ENCODE measurements around the gene ALPG.
"Not testable (repeated sequence)": the region's sequence is repeated elsewhere in the genome, so short reads cannot be mapped to it uniquely, and the experiment has no call there.

Gene ALPG

DNA sequence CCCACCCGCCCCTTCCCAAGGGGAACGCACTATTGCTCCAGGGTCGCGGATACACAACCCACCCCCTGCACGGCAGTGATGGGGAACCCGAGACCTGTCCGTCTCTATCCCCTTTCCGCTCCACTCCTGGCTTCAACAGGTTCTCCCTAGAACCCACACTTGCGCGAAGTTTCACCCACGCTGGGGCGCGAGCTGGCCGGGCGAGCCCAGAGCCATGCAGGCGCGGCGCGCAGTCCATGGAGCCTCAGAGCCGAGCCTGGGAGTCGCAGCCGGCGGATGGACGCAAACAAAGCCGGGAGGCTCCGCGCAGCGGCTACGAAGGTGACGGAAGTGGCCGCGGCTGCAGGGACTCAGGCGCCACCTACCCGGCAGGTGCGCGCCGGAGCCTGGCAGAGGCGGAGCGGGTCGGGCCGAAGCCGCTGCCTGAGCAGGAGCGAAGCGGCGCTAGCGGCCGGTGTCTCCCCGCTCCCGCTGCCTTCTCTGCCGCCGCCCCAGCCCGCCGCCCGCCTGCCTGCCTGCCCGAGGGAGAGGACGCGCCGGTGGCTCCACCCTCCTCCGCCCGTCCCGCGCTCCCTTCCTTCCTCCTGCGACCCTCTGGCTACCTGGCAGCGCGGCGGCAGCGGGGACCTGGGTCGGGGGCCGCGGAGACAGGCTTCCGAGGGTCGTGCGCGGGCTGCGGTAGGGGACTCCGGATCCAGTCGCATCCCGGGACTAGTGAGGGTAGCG is 14.0 kb downstream of the ALPG start:
- DNase-seq (ENCODE audit: low read depth): no peak

DNA sequence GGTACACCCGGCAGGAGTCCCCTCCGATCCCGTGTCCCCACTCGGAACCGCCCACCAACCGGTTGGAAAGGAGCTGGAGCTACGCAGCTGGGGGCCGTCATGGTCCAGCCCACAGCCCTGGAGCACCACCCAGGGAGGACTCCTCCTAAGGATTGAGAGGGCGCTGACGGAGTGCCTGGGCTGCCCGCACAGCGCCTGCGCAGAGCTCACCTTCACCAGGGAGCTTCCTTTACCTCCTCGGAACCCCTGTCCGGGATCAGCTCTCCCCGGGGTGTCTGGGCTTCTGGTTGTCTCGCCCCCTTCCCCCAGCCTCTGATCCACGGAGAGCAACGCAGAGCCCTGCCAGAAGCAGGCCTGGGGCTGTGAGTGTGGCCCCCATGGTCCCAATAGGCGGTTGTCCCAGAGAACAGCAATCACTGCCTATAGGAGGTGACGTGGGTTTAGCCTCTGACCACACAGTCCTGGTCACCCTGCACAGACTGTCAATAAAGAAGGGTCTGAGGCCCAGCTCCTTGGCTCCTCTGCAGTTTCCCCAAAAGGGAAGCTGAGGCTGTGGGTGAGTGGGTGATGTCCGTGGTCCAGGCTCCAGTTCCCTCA is 14.6 kb downstream of the ALPG start:
- no peak for DNase-seq (ENCODE audit: low read depth)

DNA sequence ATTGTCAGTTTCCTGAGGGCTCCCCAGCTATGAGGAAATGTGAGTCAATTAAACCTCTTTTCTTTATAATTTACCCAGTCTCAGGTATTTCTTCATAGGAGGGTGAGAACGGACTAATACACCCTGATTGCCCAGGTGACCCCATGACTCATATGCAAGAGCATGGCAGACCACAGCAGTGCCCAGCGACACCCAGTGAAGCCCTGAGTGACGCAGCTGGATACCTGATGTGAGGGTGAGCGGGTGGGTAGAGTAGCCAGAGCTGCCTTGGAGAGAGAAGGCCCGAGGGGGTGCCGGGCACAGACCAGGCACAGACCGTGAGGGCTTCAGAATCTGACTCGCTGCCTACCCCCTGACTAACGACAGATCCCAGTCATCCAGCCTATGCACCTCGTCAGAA is 15.4 kb downstream of the ALPG start:
- no peak for DNase-seq (ENCODE audit: low read depth)

DNA sequence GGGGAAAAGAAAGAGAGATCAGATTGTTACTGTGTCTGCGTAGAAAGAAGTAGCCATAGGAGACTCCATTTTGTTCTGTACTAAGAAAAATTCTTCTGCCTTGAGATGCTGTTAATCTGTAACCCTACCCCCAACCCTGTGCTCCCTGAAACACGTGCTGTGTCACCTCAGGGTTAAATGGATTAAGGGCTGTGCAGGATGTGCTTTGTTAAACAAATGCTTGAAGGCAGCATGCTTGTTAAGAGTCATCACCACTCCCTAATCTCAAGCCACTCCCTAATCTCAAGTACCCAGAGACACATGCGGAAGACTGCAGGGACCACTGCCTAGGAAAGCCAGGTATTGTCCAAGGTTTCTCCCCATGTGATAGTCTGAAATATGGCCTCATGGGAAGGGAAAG is 16.4 kb downstream of the ALPG start:
- DNase-seq (ENCODE audit: low read depth): not testable (repeated sequence)

DNA sequence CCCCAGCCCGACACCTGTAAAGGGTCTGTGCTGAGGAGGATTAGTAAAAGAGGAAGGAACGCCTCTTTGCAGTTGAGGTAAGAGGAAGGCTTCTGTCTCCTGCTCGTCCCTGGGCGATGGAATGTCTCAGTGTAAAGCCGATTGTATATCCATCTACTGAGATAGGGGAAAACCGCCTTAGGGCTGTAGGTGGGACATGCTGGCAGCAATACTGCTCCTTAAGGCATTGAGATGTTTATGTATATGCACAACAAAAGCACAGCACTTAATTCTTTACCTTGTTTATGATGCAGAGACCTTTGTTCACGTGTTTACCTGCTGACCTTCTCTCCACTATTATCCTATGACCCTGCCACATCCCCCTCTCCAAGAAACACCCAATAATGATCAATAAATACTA is 16.8 kb downstream of the ALPG start:
- not testable (repeated sequence) for DNase-seq (ENCODE audit: low read depth)

DNA sequence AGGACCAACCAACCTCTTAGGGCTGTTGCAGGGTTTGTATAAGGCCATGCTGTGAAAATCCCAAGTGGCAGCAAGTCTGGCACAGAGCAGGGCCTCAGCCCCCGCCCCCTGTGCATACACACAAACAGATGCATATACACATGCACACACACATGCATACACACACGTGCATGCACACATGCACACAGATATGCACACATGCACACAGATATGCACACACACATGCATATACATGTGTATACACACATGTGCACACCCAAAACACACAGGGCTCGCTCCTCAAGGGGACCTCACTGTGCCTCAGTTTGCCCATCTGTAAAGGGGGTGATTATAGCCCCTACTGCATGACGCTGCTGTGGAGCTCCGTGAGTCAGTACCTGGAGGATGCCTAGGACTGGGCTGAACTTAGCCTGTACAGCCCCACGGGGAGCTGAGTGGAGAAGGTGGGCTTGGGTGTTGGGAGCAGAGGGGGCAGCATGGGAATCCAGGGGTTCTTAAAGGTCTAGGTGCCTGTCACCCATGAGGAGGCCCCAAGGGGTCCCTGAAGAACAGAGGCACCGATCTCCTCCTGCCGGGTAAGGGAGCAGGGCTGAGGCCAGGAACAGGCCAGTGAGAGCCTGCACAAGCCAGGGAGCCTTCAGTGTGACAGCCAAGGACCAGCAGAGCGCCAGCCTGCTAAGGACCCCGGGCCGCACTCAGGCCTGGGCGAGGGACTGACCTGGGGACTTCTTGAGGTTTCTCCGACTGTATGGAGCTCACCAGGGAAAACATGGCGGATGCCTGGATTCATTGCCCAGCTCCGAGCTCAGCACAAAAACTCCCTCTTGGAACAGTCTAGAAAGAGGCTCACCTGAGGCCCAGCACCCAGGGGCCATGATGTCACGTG is 25.3 kb downstream of the ALPG start:
- DNase-seq (ENCODE audit: low read depth): no peak

DNA sequence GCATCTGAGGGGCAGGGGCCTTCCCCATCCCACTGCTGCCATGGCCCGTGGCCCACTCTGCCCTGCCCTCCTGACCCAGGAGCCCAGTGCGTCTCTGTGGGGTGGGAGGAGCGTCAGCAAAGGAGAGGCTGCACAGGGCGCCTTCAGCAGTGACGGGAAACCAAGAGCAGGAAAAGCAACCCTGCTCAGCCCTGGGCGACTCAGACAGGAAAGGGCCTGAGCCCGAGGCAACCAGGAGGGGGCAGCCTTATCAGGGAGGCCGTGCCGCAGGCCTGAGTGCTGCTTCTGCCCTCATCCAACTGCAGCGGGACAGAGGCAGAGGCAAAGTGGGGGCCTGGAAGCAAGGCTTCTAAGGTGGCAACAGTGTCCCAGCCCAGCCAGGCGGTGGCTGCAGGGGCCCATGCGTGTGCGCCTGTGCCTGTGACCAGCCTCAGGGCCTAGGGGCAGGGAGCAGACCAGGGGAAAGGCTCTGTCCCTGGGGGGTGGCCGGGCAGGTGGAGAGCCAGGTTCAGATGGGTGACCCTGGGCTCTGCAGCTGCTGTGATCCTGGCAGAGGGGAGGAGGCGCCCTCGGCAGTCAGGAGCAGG is 26.0 kb downstream of the ALPG start:
- DNase-seq (ENCODE audit: low read depth): no peak

DNA sequence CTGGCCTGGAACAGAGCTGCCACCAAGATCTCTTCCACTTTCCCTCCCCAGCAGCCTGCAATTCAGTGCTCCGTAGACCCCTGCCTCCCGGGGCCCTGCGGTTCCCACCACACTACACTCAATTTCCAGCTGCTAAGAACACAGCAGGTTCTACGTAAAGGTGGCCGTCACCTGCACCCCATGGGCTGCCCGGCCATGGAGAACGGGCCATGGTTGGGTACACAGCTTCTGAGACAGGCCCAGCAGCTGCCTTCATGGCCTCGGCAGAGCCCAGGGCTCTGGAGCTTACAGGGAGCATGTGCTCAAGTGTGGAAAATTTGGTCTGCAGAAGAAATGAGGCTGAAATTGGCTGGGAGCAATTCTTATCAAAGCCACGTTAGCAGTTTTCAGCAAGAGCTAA is 27.0 kb downstream of the ALPG start:
- not testable (repeated sequence) for DNase-seq (ENCODE audit: low read depth)

DNA sequence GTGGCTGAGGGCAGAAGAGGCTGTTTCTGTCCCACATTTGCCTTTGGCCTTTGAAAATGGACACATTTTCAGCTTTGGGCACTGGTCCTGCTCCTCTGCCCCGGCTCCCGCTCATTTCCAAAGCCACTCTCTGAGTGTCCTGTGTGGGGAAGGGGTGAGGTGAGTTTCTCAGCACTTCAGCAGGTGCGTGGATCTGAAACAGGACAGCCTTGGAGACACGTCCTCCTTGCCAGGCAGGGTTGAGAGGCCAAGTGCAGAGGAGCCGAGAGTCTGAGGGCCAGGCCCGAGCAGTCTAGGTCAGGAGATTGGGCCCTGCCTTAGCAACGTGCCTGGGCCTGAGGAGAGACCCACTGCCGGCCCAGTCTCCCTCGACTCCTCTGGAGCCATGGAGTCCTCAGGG is 27.4 kb downstream of the ALPG start:
- DNase-seq (ENCODE audit: low read depth): no peak

DNA sequence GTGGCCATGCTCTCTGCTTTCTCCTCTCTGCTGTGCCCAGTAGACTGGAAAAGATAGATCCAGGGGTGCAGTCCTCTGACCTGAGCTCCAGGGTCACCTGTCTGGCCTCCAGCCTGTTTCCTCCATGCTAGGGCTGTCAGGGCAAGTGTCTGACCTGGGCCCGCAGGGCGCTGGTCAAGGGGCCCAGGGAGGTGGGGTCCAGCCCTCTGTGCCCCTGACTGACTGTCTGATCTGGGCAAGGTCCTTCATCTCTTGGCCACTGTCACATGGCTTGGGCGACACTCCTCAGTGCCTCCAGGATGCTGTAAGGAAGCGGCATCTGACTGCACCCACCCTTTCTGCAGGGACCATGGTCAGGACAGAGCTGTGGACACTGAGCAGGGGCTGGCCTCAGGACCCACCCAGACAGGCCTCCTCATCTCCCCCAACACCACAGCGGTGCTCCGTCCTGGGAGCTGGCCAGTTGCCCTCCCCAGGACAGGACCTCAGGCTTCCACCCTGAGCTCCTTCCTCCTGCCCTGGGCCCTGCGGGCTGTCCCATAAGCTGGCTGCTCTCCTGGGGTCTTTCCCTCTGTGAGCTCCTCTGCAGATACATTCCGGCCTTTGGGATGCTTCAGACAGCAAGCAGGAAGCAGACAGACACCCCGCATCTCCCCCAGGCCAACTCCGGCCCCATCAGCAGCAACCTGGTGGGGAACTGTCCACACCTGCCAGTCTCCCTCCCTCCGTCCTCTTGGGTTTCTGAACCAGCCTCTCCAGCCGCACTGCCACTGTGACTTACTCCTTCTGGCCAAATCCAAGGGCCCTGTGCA is 28.1 kb downstream of the ALPG start:
- no peak for DNase-seq (ENCODE audit: low read depth)

DNA sequence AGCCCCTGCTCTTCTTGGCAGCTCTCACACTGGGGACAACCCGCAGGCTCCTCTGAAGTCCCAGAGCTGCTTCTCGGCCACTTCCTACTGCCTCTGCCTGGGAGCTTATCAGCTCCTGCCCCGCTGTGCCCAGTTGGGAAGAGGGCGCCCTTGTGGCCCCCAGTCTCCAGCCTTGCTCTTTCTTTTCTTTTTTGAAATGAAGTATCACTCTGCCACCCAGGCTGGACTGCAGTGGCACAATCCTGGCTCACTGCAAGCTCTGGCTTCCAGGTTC is 28.7 kb downstream of the ALPG start:
- DNase-seq (ENCODE audit: low read depth): no peak

DNA sequence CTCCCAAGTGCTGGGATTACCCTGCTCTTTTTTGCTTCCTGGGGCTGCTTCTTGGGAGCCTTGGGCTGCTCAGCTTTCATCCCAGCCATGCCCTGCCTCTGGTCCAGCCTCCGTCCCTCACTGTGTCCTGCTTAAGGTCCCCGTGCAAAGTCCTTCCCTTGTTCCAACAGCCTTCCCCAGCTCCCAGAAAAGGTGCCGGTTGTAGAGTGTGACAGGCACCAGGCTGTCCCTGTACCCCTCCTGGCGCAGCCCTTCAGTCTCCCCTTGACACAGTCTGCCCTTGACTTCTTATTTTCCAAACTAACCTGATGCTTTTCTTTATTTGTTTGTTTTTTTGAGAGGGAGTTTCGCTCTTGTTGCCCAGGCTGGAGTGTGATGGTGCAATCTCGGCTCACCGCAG is 29.2 kb downstream of the ALPG start:
- no peak for DNase-seq (ENCODE audit: low read depth)

DNA sequence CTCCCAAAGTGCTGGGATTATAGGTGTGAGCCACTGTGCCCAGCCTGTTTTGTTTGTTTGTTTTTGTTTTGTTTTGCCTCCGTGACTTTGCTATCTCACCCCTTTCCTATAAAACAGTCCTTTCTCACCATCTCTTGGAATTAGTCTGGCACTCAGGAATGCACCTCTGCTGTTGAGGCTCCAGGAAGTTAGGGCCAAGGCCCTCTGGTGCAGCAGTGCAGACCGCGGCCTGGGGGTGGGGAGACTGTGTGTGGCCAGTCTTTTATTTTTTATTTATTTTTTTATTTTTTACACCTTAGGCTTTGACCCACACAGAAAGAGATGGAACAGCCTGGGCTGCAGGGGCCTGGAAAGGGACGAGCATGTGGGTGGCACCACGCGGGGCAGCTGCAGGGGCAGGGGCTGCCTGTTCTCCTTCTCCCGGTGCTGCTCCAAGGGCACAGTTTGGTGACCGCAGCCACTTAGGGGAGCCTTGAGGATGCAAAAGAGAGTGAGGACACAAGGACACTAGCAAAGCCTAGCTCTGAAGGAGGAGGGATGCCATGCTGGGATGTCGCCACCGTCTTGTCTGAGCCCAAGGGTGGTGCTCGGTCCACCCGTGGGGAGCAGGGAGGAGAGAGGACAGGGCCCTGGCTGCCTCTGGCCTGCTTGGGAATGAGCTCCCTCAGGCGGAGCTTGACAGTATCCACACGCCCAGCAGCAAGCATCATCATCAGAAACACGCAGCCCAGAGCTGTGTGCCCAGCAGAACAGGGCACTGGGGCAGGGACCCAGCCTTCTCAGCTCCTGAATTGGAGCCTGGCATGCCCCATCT is 29.9 kb downstream of the ALPG start:
- DNase-seq (ENCODE audit: low read depth): no peak

DNA sequence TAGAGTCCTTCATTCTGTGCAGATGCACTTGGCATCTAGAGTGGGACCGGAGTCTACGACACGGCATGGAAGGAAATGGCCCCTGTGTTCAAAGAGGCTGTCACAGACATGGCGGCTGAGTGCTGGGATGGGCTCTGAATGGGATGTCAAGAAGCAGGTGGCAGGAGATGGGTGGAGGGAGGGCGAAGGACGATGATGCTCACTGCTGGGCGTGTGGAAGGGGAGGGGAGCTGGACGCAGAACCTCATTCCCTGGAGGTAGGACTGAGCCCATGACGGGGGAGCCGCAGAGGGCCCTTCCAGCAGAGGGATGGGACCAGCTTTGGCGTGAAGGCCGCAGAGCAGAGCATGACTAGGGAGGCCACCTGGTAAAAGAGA is 30.5 kb downstream of the ALPG start:
- no peak for DNase-seq (ENCODE audit: low read depth)

DNA sequence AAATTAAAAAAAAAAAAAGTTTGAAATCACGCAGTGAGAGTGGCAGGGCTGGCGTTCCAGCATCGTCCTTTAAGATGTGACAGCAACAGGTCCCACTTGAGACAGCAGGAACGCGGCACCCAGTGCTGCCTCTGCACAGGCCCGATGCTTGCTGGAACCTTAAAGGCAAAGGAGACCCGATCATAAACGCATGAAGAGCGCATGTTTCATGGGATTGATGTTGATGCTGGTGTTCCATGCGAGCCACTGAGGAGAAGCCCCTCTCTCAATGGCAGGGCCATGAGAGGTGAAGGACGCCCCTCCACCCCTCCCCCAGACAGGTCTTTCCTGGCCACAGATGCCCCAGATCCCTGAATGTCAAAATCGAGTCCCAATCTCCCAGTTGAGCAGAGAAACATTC is 31.4 kb downstream of the ALPG start:
- DNase-seq (ENCODE audit: low read depth): no peak

DNA sequence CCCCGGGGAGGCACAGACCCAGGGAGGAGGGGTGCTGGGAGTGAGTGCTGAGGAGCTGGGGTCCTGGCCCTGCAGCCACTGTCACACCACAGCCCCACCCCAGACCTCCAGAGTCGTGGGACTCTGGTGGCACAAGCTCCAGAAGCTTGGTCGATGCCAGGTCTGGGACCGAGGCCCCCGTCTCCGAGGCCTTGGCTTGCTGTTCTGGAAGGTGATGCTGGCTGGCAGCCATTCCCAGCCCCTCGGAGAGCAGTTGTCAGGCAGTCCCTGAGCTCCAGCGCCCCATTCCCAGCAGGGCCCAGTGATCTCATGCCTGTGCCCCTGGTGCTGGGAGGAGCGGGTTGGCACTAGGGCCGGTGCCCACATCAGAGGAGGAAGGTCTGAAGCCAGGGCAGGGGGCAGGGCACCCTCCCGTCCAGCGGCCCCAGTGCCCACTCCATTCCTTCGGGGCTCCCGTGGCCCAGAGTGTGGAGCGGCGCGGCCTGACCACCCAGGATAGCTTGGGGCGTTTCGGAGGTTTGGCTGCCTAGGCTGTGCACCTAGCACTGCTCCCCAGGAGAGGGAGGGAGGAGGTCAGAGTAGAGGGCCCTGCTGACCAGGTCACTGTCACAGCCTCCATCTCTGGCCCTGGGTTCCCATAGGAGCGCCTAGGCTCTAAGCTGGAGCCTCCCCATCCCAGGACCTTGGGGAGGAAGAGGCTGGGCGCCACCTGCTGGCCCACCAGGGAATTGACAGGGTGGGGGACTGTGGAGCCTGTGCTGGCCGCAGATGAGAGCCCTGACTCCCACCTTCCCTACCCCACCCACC is 32.5 kb downstream of the ALPG start:
- peak; percentile 20 for DNase-seq (ENCODE audit: low read depth)

DNA sequence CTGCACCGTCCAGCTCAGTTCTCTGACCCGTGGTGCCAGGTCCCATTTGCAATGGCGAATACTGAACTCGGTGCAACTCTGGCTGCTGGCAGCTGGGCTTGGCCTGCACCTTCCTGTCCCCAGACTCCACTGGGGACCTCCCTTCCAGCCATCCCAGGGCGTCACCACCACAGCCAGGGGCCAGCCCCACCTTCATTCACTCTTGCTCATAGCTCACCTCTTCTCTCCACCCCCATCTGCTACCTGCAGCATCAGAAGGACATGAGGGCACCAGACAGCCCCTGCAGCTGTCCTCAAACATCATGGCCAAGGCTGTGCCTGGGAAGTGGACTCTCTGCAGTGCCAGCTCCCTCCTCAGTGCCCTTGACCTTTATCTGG is 33.1 kb downstream of the ALPG start:
- DNase-seq (ENCODE audit: low read depth): no peak

DNA sequence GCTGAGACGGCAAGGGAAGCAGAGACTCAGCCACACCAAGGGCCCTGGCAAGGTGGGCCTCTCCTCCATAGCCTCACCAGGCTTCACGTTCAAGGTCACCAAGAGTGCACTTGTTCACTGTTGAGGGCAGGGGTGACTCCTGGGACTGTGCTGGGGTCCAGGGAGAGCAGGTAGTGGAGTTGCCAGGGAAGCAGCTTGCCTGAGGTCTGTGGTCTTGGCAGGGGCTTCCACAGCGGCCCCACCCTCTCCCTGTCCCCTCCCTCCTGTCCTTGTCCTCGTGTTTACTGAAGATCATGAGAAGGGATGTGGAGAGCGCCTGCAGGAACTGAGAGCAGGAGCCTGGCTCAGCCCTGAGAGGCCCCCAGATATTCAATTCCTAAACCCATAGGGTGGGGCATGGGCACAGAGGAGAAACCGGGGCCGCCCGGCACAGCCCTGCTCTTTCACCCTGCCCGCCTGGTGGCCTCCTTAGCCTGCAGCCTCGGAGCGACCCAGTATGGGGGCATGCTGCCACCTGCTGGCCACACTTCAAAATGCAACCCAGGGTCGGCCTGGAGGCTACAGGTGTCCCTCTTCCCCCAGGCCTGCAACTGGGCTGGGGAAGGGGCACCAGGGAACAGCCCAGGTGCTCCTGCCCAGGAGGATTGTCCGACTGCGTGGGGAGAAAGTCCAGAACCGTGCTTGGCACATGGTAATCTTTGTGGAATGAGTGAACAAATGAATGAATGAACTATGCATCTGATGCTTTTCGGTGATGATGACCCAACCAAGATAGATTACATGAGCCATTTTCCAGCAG is 33.8 kb downstream of the ALPG start:
- peak; percentile 73 for DNase-seq (ENCODE audit: low read depth)

DNA sequence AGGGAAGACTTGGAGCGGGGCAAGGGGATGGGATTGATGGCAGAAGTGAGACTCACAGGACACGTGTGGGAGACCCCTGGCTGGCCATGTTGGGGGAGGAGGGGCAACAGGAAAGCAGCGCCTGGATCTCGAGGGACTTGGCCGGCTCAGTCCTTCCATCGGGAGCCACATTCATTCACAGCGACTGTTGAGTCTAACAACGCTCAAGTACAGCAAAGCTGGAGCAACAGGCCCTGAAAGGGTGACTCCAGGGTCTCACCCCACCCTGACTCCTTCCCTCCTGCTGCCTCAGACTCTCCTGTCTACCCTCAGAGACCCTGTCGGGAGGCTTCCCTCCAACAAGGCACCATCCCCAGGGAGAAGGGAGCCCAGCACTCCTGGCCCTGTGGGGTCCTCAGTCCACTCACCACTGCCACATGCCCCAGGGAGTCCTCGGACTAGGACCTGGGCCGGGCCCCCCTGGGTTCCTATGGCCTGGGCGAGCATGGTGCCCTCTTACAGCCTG is 34.6 kb downstream of the ALPG start:
- DNase-seq (ENCODE audit: low read depth): no peak

Data from activated T-helper 9 cell treated with anti-CD3 and anti-CD28 coated beads, Interleukin-2, amount 50 U/mL, for 16 hours (primary cell).